Measurements from ENCODE around the gene SLC9A8.

- no peak for TF ChIP-seq POLR2A (IDR thresholded peaks at IDR 0.05)
- TF ChIP-seq CTCF (IDR thresholded peaks at IDR 0.05): no peak
Measured at GRCh38 chr20:49883246-49883802, 70.7 kb downstream of the SLC9A8 start.

All from vagina (tissue), 2 donors.